MCF 10A (cell line): ENCODE data around the gene FSTL1. TPM values are rescaled to one million over a fixed set of nuclear protein-coding genes. Genes with fewer than 3 reads are reported as not detected.
A peak's percentile ranks its signal among the peaks of the same experiment; 100 is the strongest.

Experiments used
- BruUV-seq: library from RNA; stranded (reverse); fragments of 400-500 nt; replicated peaks from 2 replicates; lab custom pipeline; 2021; lab: Mats Ljungman, UMichigan
- CTCF ChIA-PET: fragments of 300-600 bp; sonication (Branson Sonifier 250); formaldehyde crosslinking; extraction: SDS; loops from one replicate; lab custom pipeline; 2021; ENCODE audit warnings: antibody characterized with exemption, inconsistent platforms; lab: Yijun Ruan, JAX
- POLR2A ChIA-PET: fragments of 300-600, 350-650 bp; sonication (Branson Sonifier 250); formaldehyde crosslinking; extraction: SDS; loops from one replicate; lab custom pipeline; 2020; ENCODE audit warnings: antibody characterized with exemption, inconsistent platforms; lab: Yijun Ruan, JAX
- DNase-seq: peaks from one replicate; pipeline ENCODE4 v3.0.0-alpha.2; 2018; ENCODE audit not compliant: unreplicated experiment
- H3K27ac Mint-ChIP-seq: one replicate; pipeline ENCODE4 v1.8.0; 2022; ENCODE audit warnings: mild to moderate bottlenecking, low read depth, mixed read lengths; ENCODE audit not compliant: unreplicated experiment
- H3K27me3 Mint-ChIP-seq: one replicate; pipeline ENCODE4 v1.8.0; 2022; ENCODE audit warnings: mixed read lengths; ENCODE audit not compliant: insufficient read depth, unreplicated experiment
- H3K36me3 Mint-ChIP-seq: one replicate; pipeline ENCODE4 v1.8.0; 2022; ENCODE audit warnings: mild to moderate bottlenecking, moderate library complexity, mixed read lengths; ENCODE audit not compliant: insufficient read depth, unreplicated experiment
- H3K4me1 Mint-ChIP-seq: one replicate; pipeline ENCODE4 v1.8.0; 2022; ENCODE audit warnings: mixed read lengths; ENCODE audit not compliant: insufficient read depth, unreplicated experiment
- H3K4me3 Mint-ChIP-seq: one replicate; pipeline ENCODE4 v1.8.0; 2022; ENCODE audit warnings: mild to moderate bottlenecking, moderate library complexity, mixed read lengths; ENCODE audit not compliant: unreplicated experiment
- H3K9me3 Mint-ChIP-seq: one replicate; pipeline ENCODE4 v1.8.0; 2022; ENCODE audit warnings: mixed read lengths; ENCODE audit not compliant: unreplicated experiment
- intact Hi-C: fragments of 100-400 bp; cut with micrococcal nuclease; formaldehyde crosslinking; loops from 2 replicates; pipeline ENCODE4 v1.14.1; 2022
- total RNA-seq: library from RNA; stranded (reverse); gene quantifications from 2 replicates; pipeline ENCODE4 v1.2.3, GENCODE V29; 2022
- TF ChIP-seq, protein P1 (sequence below): fragments of 200-600 bp; IDR thresholded peaks from one replicate; pipeline ENCODE4 v1.8.0; 2022; ENCODE audit warnings: antibody characterized with exemption, mild to moderate bottlenecking; ENCODE audit not compliant: unreplicated experiment

The FSTL1 gene
- total RNA-seq, 1 experiment from 2014 or later, result 56.4 TPM

DNA sequence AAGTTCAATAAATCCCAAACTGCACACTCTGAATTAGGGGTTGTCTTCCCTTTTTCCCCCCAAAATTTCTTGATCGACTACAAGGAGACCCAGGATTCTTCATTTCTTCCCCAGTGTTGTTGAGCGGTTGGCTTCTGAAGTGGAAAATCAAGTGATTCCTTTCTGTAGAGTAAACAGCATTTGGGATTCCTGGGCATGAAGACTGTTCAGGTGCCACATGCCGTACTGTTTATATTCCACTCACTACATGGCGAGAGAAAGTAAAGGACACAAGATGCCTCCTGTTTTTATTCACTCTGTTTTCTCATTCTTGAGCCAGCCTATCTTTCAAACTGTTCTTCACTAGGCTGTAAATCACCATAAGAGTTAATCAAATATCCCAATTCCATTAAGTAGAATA lies 12.6 kb downstream of the FSTL1 start:
- Mint-ChIP-seq H3K4me3 (no peak overlapping the region), H3K9me3 (no peaks in the 10 kb centered on the region), H3K27ac (no peak overlapping the region), H3K4me1 (peaks cover 22% of the 10 kb centered on the region), H3K27me3 (no peaks in the 10 kb centered on the region), H3K36me3 (peaks cover 7% of the 10 kb centered on the region)
- no peak for DNase-seq
- no TSS peak for BruUV-seq
- POLR2A ChIA-PET, result no interaction called here
- CTCF ChIA-PET, result interaction anchor here (0.6 to 5.1 kb wide), 4 partner anchors 20 to 194 kb away, joined by 3 to 33 read pairs (median 8); no protein-coding TSS in a partner anchor
- intact Hi-C loops, result no loop called here
- TF ChIP-seq, protein P1, sequence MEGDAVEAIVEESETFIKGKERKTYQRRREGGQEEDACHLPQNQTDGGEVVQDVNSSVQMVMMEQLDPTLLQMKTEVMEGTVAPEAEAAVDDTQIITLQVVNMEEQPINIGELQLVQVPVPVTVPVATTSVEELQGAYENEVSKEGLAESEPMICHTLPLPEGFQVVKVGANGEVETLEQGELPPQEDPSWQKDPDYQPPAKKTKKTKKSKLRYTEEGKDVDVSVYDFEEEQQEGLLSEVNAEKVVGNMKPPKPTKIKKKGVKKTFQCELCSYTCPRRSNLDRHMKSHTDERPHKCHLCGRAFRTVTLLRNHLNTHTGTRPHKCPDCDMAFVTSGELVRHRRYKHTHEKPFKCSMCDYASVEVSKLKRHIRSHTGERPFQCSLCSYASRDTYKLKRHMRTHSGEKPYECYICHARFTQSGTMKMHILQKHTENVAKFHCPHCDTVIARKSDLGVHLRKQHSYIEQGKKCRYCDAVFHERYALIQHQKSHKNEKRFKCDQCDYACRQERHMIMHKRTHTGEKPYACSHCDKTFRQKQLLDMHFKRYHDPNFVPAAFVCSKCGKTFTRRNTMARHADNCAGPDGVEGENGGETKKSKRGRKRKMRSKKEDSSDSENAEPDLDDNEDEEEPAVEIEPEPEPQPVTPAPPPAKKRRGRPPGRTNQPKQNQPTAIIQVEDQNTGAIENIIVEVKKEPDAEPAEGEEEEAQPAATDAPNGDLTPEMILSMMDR, result no peak

DNA sequence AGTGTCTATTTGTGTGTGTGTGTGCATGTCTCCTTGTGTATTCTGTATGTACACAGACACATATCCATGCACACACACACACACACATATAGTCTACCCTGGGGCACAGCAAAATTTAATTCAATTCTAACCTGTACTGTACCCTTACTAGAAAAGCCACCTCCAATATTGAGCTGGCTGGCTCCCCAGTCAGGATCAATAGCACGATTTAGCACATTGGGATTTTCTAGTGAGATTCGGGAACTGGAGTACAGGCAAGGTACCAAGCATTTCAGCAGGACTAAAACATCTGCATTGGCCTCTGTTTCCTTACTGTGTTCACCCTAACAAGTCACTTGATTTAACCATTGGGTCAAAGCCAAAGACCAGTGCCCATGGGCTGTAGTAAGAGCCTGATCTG lies 13.2 kb downstream of the FSTL1 start:
- no peak for DNase-seq
- Mint-ChIP-seq H3K27me3 (no peaks in the 10 kb centered on the region), H3K9me3 (no peaks in the 10 kb centered on the region), H3K27ac (no peak overlapping the region), H3K4me1 (peaks cover 22% of the 10 kb centered on the region), H3K4me3 (no peak overlapping the region), H3K36me3 (peaks cover 7% of the 10 kb centered on the region)
- POLR2A ChIA-PET, result interaction anchor here (0.5 kb wide), 1 partner anchor 87 kb away, joined by 5 read pairs; no protein-coding TSS in a partner anchor
- CTCF ChIA-PET, result interaction anchor here (0.6 to 5.1 kb wide), 4 partner anchors 20 to 194 kb away, joined by 3 to 33 read pairs (median 6); no protein-coding TSS in a partner anchor
- intact Hi-C loops, result no loop called here
- TF ChIP-seq, protein P1, result no peak
- no TSS peak for BruUV-seq

DNA sequence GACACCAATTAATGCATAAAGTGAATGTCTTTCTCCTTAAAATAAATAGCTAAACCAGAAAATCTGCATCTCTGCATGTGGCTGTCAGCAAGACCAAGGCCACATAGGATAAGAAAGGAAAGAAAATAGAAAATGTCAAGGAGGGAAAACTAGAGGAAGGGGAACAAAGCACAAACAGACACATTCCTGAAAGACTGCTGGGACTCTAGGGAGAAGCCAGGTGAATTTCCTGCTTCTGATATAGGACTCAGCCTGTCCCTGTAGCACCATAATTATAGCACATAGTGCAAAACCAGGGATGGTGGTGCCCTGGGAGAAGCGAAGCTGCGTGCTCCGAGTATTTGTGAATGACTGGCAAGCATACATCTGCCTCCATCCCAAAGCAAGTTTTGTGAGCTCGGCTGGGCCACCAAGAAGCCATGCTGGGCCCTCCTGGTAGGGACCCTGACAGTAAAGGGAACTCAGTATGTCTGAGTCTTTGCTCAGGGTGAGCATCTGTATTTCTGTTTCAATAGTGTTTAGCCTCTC lies 14.2 kb downstream of the FSTL1 start:
- H3K27me3 Mint-ChIP-seq, result no peaks in the 10 kb centered on the region
- no peak for DNase-seq
- no peak overlapping the region for H3K4me3 Mint-ChIP-seq
- peak overlapping the region; percentile 47 for H3K27ac Mint-ChIP-seq
- no peaks in the 10 kb centered on the region for H3K9me3 Mint-ChIP-seq
- POLR2A ChIA-PET, result interaction anchor here (0.6 kb wide), 1 partner anchor 613 kb away, joined by 4 read pairs; no protein-coding TSS in a partner anchor
- H3K36me3 Mint-ChIP-seq, result peaks cover 7% of the 10 kb centered on the region
- H3K4me1 Mint-ChIP-seq, result peaks cover 22% of the 10 kb centered on the region
- TF ChIP-seq, protein P1, result no peak
- CTCF ChIA-PET, result interaction anchor here (1.1 to 5.1 kb wide), 4 partner anchors 19 to 122 kb away, joined by 3 to 33 read pairs (median 8); no protein-coding TSS in a partner anchor
- intact Hi-C loops, result no loop called here
- no TSS peak for BruUV-seq

DNA sequence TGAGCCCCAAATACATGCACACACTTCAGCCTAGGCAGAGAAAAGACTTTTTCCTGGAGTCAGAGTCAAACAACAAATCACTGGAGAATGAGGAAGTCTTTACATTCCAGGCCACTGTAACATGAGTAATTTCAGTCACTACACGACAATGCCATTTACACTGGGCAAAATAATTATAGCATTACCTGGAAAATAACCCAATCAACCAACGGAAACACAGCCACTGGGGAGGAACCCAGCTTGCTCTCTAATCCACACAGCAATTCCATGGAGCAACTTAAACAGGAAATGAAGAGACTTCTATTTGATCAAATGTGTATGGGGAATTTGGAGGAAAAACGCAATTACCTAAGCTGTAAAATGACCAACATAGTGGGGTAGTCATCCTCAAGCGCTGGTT lies 15.2 kb downstream of the FSTL1 start:
- POLR2A ChIA-PET, result interaction anchor here (0.6 kb wide), 1 partner anchor 120 kb away, joined by 3 read pairs; no protein-coding TSS in a partner anchor
- Mint-ChIP-seq H3K9me3 (no peaks in the 10 kb centered on the region), H3K4me3 (no peak overlapping the region), H3K27me3 (no peaks in the 10 kb centered on the region), H3K4me1 (peaks cover 22% of the 10 kb centered on the region), H3K36me3 (no peaks in the 10 kb centered on the region), H3K27ac (peak overlapping the region; percentile 47)
- DNase-seq, result no peak
- no TSS peak for BruUV-seq
- TF ChIP-seq, protein P1, result no peak
- intact Hi-C loops, result no loop called here
- CTCF ChIA-PET, result interaction anchor here (0.8 to 5.1 kb wide), 6 partner anchors 18 to 360 kb away, joined by 3 to 33 read pairs (median 6); no protein-coding TSS in a partner anchor
